Transverse colon (tissue), 3 donors: ENCODE data around the gene CPS1.

ENCODE experiments used
- EP300 ChIP-seq: sonication (generic); formaldehyde crosslinking; IDR thresholded peaks from one replicate; pipeline ENCODE4 v1.6.1; 2017; ENCODE audit warnings: antibody characterized with exemption, low read depth
- POLR2A ChIP-seq: fragments of 450-650 bp; IDR thresholded peaks from one replicate; pipeline ENCODE4 v1.6.1; 2016; ENCODE audit warnings: antibody characterized with exemption, mild to moderate bottlenecking, moderate library complexity
- TF ChIP-seq, protein P1 (sequence below), 5 experiments: fragments of 200-600 bp in 3 of 5; fragments of 450-650 bp in 2 of 5; sonication (generic) in 3 of 5; IDR thresholded peaks; 1 replicate in 2 of 5; 2 replicates in 3 of 5; pipeline ENCODE4 v1.5.1; 2016 to 2017; ENCODE audit warnings: antibody characterized with exemption in 5 of 5, inconsistent platforms in 3 of 5, mild to moderate bottlenecking in 2 of 5, moderate library complexity in 1 of 5

DNA sequence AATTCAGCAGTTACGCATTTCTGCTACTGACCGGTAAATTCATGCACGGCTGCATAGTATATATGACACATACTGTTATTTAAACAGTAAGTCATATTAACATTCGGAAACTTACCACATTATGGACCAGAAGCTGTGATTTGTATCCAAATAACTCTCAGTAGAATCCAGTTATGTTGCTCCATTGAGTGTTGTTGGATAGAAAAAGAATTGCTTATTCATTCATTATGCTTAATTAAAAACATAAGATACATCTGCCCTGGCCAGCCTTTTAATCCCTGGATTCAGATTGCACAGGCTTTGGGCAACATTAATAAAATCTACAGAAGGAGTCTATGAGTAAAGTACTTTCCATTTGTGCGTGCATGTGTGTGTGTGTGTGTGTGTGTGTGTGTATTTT lies 111.3 kb downstream of the CPS1 start:
- TF ChIP-seq EP300 (no peak), POLR2A (no peak)
- TF ChIP-seq, protein P1, sequence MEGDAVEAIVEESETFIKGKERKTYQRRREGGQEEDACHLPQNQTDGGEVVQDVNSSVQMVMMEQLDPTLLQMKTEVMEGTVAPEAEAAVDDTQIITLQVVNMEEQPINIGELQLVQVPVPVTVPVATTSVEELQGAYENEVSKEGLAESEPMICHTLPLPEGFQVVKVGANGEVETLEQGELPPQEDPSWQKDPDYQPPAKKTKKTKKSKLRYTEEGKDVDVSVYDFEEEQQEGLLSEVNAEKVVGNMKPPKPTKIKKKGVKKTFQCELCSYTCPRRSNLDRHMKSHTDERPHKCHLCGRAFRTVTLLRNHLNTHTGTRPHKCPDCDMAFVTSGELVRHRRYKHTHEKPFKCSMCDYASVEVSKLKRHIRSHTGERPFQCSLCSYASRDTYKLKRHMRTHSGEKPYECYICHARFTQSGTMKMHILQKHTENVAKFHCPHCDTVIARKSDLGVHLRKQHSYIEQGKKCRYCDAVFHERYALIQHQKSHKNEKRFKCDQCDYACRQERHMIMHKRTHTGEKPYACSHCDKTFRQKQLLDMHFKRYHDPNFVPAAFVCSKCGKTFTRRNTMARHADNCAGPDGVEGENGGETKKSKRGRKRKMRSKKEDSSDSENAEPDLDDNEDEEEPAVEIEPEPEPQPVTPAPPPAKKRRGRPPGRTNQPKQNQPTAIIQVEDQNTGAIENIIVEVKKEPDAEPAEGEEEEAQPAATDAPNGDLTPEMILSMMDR (IDR thresholded peaks at IDR 0.05): no peak
